WTC11 (cell line): ENCODE results near the gene MRPL19. TPM values are rescaled to one million over a fixed set of nuclear protein-coding genes. Genes with fewer than 3 reads are reported as not detected.

Source experiments
- ATAC-seq: fragments of 200-7000 bp; cut with Tn5 transposase; 2 replicates; pipeline ENCODE4 v1.10.0; 2021; ENCODE audit warnings: mild to moderate bottlenecking, moderate library complexity
- CTCF ChIA-PET: fragments of 300-600 bp; sonication (Branson Sonifier 250); formaldehyde crosslinking; loops from one replicate; lab custom pipeline; 2021; ENCODE audit warnings: antibody characterized with exemption; lab: Charles Lee
- POLR2A ChIA-PET: fragments of 350-600 bp; sonication (Branson Sonifier 250); formaldehyde crosslinking; loops from one replicate; lab custom pipeline; 2021; ENCODE audit warnings: antibody characterized with exemption; lab: Charles Lee
- DNase-seq: peaks from one replicate; pipeline ENCODE4 v3.0.0; 2021; ENCODE audit warnings: low spot score
- H3K27ac Mint-ChIP-seq: 2 replicates; pipeline ENCODE4 v1.8.0; 2021; ENCODE audit warnings: mixed read lengths
- H3K27me3 Mint-ChIP-seq: 2 replicates; pipeline ENCODE4 v1.8.0; 2021; ENCODE audit warnings: low read depth, mild to moderate bottlenecking, moderate library complexity, mixed read lengths
- H3K36me3 Mint-ChIP-seq: 2 replicates; pipeline ENCODE4 v1.8.0; 2021; ENCODE audit warnings: mixed read lengths
- H3K4me1 Mint-ChIP-seq: 2 replicates; pipeline ENCODE4 v1.8.0; 2022; ENCODE audit warnings: mixed read lengths
- H3K4me3 Mint-ChIP-seq: 2 replicates; pipeline ENCODE4 v1.8.0; 2021; ENCODE audit warnings: mild to moderate bottlenecking, moderate library complexity, mixed read lengths
- H3K9me3 Mint-ChIP-seq: 2 replicates; pipeline ENCODE4 v1.8.0; 2021; ENCODE audit warnings: mixed read lengths
- ATF3 ChIP-seq: sonication (generic); formaldehyde crosslinking; conservative IDR thresholded peaks from 2 replicates; pipeline ENCODE4 v1.8.1; 2022; ENCODE audit warnings: mild to moderate bottlenecking, missing genetic modification reagents
- ATF6 ChIP-seq: sonication (generic); formaldehyde crosslinking; IDR thresholded peaks from 2 replicates; pipeline ENCODE4 v1.8.1; 2023; ENCODE audit warnings: mild to moderate bottlenecking, missing genetic modification reagents
- CDX4 ChIP-seq: fragments of 250-450 bp; sonication (Bioruptor Pico); IDR thresholded peaks from 2 replicates; pipeline ENCODE4 v1.9.0; 2021; ENCODE audit warnings: moderate library complexity, mild to moderate bottlenecking, inconsistent platforms, borderline replicate concordance
- EMX1 ChIP-seq: fragments of 250-450 bp; sonication (Bioruptor Pico); IDR thresholded peaks from 2 replicates; pipeline ENCODE4 v1.8.0; 2021; ENCODE audit warnings: mild to moderate bottlenecking
- GTF2I ChIP-seq: fragments of 250-450 bp; sonication (Bioruptor Pico); conservative IDR thresholded peaks from 2 replicates; pipeline ENCODE4 v1.4.0; 2021; ENCODE audit warnings: mild to moderate bottlenecking
- NFATC4 ChIP-seq: fragments of 250-450 bp; sonication (Bioruptor Pico); IDR thresholded peaks from 2 replicates; pipeline ENCODE4 v1.9.0; 2021; ENCODE audit warnings: mild to moderate bottlenecking
- NR1H2 ChIP-seq: sonication (generic); formaldehyde crosslinking; IDR thresholded peaks from 2 replicates; pipeline ENCODE4 v1.9.0; 2021; ENCODE audit warnings: mild to moderate bottlenecking, moderate library complexity, missing genetic modification reagents
- PREB ChIP-seq: sonication (generic); formaldehyde crosslinking; IDR thresholded peaks from 2 replicates; pipeline ENCODE4 v1.8.1; 2022; ENCODE audit warnings: mild to moderate bottlenecking, missing genetic modification reagents, moderate library complexity, borderline replicate concordance
- USF2 ChIP-seq: sonication (generic); formaldehyde crosslinking; IDR thresholded peaks from 2 replicates; pipeline ENCODE4 v1.8.1; 2023; ENCODE audit warnings: mild to moderate bottlenecking, missing genetic modification reagents, moderate library complexity
- ZNF281 ChIP-seq: sonication (generic); formaldehyde crosslinking; IDR thresholded peaks from 2 replicates; pipeline ENCODE4 v1.8.0; 2023; ENCODE audit warnings: mild to moderate bottlenecking, missing genetic modification reagents
- ZNF396 ChIP-seq: fragments of 250-450 bp; sonication (Bioruptor Pico); IDR thresholded peaks from 2 replicates; pipeline ENCODE4 v1.8.0; 2021; ENCODE audit warnings: mild to moderate bottlenecking, moderate library complexity, borderline replicate concordance
- ZNF671 ChIP-seq: fragments of 250-450 bp; sonication (Bioruptor Pico); IDR thresholded peaks from 2 replicates; pipeline ENCODE4 v1.8.0; 2021; ENCODE audit warnings: mild to moderate bottlenecking
- total RNA-seq: library from RNA; stranded (reverse); gene quantifications from 3 replicates; pipeline ENCODE4 v1.2.3, GENCODE V29; 2021
- TF ChIP-seq, protein P1 (sequence below): sonication (generic); formaldehyde crosslinking; IDR thresholded peaks from 2 replicates; pipeline ENCODE4 v1.8.0; 2022; ENCODE audit warnings: mild to moderate bottlenecking, missing genetic modification reagents

The MRPL19 gene
- total RNA-seq, 1 experiment from 2014 or later: 65.8 TPM

- POLR2A ChIA-PET: no interaction called here
These were observed 11.6 kb upstream of the MRPL19 start for GRCh38 chr2:75634945-75635344.

More at GRCh38 chr2:75634945-75635344, 11.6 kb upstream of the MRPL19 start:
- Mint-ChIP-seq H3K4me1 (peaks cover 12% of the 10 kb centered on the region), H3K27ac (no peak overlapping the region), H3K27me3 (no peaks in the 10 kb centered on the region; the same call in 1 of the 2 replicates), H3K4me3 (no peak overlapping the region), H3K9me3 (no peaks in the 10 kb centered on the region; the same call in 1 of the 2 replicates), H3K36me3 (no peaks in the 10 kb centered on the region)
- DNase-seq: no peak
- no peak for ATAC-seq
- CTCF ChIA-PET: no interaction called here
- TF ChIP-seq ATF3 (CRISPR knock-in tag) (no peak), ZNF671 (CRISPR knock-in tag) (no peak), NR1H2 (CRISPR knock-in tag) (no peak), ATF6 (no peak), USF2 (CRISPR knock-in tag) (no peak), GTF2I (CRISPR knock-in tag) (no peak), ZNF281 (CRISPR knock-in tag) (no peak), NFATC4 (CRISPR knock-in tag) (no peak), CDX4 (CRISPR knock-in tag) (no peak), ZNF396 (CRISPR knock-in tag) (no peak), EMX1 (CRISPR knock-in tag) (no peak), PREB (CRISPR knock-in tag) (no peak)
- TF ChIP-seq, protein P1, sequence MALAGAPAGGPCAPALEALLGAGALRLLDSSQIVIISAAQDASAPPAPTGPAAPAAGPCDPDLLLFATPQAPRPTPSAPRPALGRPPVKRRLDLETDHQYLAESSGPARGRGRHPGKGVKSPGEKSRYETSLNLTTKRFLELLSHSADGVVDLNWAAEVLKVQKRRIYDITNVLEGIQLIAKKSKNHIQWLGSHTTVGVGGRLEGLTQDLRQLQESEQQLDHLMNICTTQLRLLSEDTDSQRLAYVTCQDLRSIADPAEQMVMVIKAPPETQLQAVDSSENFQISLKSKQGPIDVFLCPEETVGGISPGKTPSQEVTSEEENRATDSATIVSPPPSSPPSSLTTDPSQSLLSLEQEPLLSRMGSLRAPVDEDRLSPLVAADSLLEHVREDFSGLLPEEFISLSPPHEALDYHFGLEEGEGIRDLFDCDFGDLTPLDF (CRISPR knock-in tag): no peak
